Measurements from ENCODE around the gene DZIP1L.

GRCh38 chr3:138132239-138132638 is 16.8 kb upstream of the DZIP1L start, which contains the start of gene A4GNT:
- TF ChIP-seq POLR2A (IDR thresholded peaks at IDR 0.05; ENCODE audit: low read length) (no peak), CTCF (IDR thresholded peaks at IDR 0.05) (no peak), EP300 (IDR thresholded peaks at IDR 0.05) (no peak), PBX3 (IDR thresholded peaks at IDR 0.05) (no peak), TP53 (CRISPR knock-in tag; IDR thresholded peaks at IDR 0.05) (no peak), USF2 (IDR thresholded peaks at IDR 0.05) (no peak), SMC3 (IDR thresholded peaks at IDR 0.05) (no peak), MAFK (IDR thresholded peaks at IDR 0.05; ENCODE audit: partially characterized antibody) (no peak)
